Measurements from ENCODE around the gene ZNF414.
"Not testable (repeated sequence)": the region's sequence is repeated elsewhere in the genome, so short reads cannot be mapped to it uniquely, and the experiment has no call there.

Gene ZNF414

GRCh38 chr19:8517551-8518442 is 3.8 kb upstream of the ZNF414 start:
- no peak for DNase-seq (ENCODE audit: low read depth)

GRCh38 chr19:8515317-8515716 is 1.4 kb upstream of the ZNF414 start:
- DNase-seq (ENCODE audit: low read depth) = peak; percentile 24

- not testable (repeated sequence) for DNase-seq (ENCODE audit: low read depth)
Observed at GRCh38 chr19:8514505-8515009, 590 bp upstream of the ZNF414 start.

- DNase-seq (ENCODE audit: low read depth) = no peak
Observed at GRCh38 chr19:8513036-8513686, 806 bp downstream of the ZNF414 start.

- DNase-seq (ENCODE audit: low read depth) = no peak
Observed at GRCh38 chr19:8512115-8512967, 1.6 kb downstream of the ZNF414 start.

GRCh38 chr19:8511573-8512101 is 2.3 kb downstream of the ZNF414 start:
- no peak for DNase-seq (ENCODE audit: low read depth)

- DNase-seq (ENCODE audit: low read depth) = no peak
Observed at GRCh38 chr19:8510589-8511115, 3.3 kb downstream of the ZNF414 start.

- DNase-seq (ENCODE audit: low read depth) = no peak
Observed at GRCh38 chr19:8506402-8506957, 7.5 kb downstream of the ZNF414 start.

- peak; percentile 54 for DNase-seq (ENCODE audit: low read depth)
Observed at GRCh38 chr19:8505680-8506401, 8.1 kb downstream of the ZNF414 start.

GRCh38 chr19:8504919-8505318 is 9.0 kb downstream of the ZNF414 start:
- DNase-seq (ENCODE audit: low read depth) = no peak

GRCh38 chr19:8504171-8504570 is 9.8 kb downstream of the ZNF414 start:
- no peak for DNase-seq (ENCODE audit: low read depth)

GRCh38 chr19:8503510-8503909 is 10.5 kb downstream of the ZNF414 start:
- no peak for DNase-seq (ENCODE audit: low read depth)

GRCh38 chr19:8501981-8502380 is 12.0 kb downstream of the ZNF414 start:
- no peak for DNase-seq (ENCODE audit: low read depth)

- DNase-seq (ENCODE audit: low read depth) = no peak
Observed at GRCh38 chr19:8501516-8501915, 12.5 kb downstream of the ZNF414 start.

- DNase-seq (ENCODE audit: low read depth) = no peak
Observed at GRCh38 chr19:8500158-8500557, 13.8 kb downstream of the ZNF414 start.

- DNase-seq (ENCODE audit: low read depth) = no peak
Observed at GRCh38 chr19:8499048-8499833, 14.7 kb downstream of the ZNF414 start.

- no peak for DNase-seq (ENCODE audit: low read depth)
Observed at GRCh38 chr19:8498295-8498694, 15.7 kb downstream of the ZNF414 start.

GRCh38 chr19:8494158-8494557 is 19.8 kb downstream of the ZNF414 start:
- DNase-seq (ENCODE audit: low read depth) = no peak

GRCh38 chr19:8491574-8491973 is 22.4 kb downstream of the ZNF414 start:
- no peak for DNase-seq (ENCODE audit: low read depth)

GRCh38 chr19:8490873-8491272 is 23.1 kb downstream of the ZNF414 start:
- DNase-seq (ENCODE audit: low read depth) = no peak

Data from T follicular helper cell (primary cell).